Tibial nerve (tissue), 4 donors: ENCODE data around the gene NTRK3.

Experiments
- EP300 ChIP-seq, 2 donors: sonication (generic); formaldehyde crosslinking; IDR thresholded peaks; one replicate each; pipeline ENCODE4 v1.6.1; 2017; ENCODE audit warnings: antibody characterized with exemption in 2 of 2, mild to moderate bottlenecking in 1 of 2
- POLR2A ChIP-seq, 2 donors: fragments of 450-650 bp; IDR thresholded peaks; one replicate each; pipeline ENCODE4 v1.6.1; 2017; ENCODE audit warnings: antibody characterized with exemption in 2 of 2, mild to moderate bottlenecking in 2 of 2, moderate library complexity in 2 of 2
- TF ChIP-seq, protein P1 (sequence below), 5 experiments: fragments of 200-600 bp in 3 of 5; fragments of 450-650 bp in 2 of 5; sonication (generic) in 3 of 5; IDR thresholded peaks; one replicate each; pipeline ENCODE4 v1.5.1; 2016 to 2019; ENCODE audit warnings: antibody characterized with exemption in 5 of 5, mild to moderate bottlenecking in 3 of 5, moderate library complexity in 2 of 5

DNA sequence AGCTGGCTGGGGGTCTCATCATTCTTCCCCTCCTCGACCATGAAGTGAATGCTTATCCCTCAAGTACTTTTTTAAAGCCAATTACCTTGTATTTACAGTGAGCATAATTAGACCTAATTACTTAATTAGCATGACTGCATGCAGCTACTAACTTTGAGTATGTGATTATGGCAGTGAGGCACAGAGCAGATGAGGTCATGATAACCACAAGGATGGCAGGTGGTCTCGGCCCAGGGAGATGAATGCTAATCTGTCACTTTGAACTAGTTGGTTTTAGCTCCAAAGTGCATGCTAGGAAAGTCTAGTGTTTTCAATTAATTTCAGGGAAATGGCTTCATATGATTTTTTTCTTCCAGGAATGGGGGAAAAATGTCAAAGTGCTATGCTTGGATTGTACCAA, 233.8 kb downstream of the NTRK3 start:
- TF ChIP-seq, protein P1, sequence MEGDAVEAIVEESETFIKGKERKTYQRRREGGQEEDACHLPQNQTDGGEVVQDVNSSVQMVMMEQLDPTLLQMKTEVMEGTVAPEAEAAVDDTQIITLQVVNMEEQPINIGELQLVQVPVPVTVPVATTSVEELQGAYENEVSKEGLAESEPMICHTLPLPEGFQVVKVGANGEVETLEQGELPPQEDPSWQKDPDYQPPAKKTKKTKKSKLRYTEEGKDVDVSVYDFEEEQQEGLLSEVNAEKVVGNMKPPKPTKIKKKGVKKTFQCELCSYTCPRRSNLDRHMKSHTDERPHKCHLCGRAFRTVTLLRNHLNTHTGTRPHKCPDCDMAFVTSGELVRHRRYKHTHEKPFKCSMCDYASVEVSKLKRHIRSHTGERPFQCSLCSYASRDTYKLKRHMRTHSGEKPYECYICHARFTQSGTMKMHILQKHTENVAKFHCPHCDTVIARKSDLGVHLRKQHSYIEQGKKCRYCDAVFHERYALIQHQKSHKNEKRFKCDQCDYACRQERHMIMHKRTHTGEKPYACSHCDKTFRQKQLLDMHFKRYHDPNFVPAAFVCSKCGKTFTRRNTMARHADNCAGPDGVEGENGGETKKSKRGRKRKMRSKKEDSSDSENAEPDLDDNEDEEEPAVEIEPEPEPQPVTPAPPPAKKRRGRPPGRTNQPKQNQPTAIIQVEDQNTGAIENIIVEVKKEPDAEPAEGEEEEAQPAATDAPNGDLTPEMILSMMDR (IDR thresholded peaks at IDR 0.05) = no peak
- no peak for TF ChIP-seq EP300 (IDR thresholded peaks at IDR 0.05)
- no peak for TF ChIP-seq POLR2A (IDR thresholded peaks at IDR 0.05)
